Panc1 (cell line): ENCODE data around the gene CMIP. TPM values are rescaled to one million over a fixed set of nuclear protein-coding genes. Genes with fewer than 3 reads are reported as not detected.

ENCODE experiments used
- ATAC-seq: fragments of 200-7000 bp; cut with Tn5 transposase; 2 replicates; pipeline ENCODE4 v1.9.1; 2020; ENCODE audit warnings: mild to moderate bottlenecking, moderate library complexity
- BruUV-seq: library from RNA; stranded (reverse); fragments of 400-500 nt; replicated peaks from 2 replicates; lab custom pipeline; 2021; lab: Mats Ljungman, UMichigan
- CTCF ChIA-PET: fragments of 300-600 bp; sonication (Branson Sonifier 250); formaldehyde crosslinking; loops from one replicate; lab custom pipeline; 2022; ENCODE audit warnings: antibody characterized with exemption; lab: Charles Lee
- POLR2A ChIA-PET: fragments of 300-600 bp; sonication (Branson Sonifier 250); formaldehyde crosslinking; loops from one replicate; lab custom pipeline; 2022; ENCODE audit warnings: antibody characterized with exemption; lab: Charles Lee
- DNase-seq: peaks from one replicate; pipeline ENCODE4 v3.0.0-alpha.2; 2010; ENCODE audit warnings: low read depth, low spot score
- H3K27ac ChIP-seq: 2 replicates; pipeline ENCODE4 v1.5.1; 2011; ENCODE audit warnings: mild to moderate bottlenecking, low read length, inconsistent platforms
- H3K27me3 ChIP-seq: fragments of 200-500 bp; sonication (Bioruptor generic); 2 replicates; pipeline ENCODE4 v1.6.0; 2014; ENCODE audit warnings: low read length, inconsistent platforms; ENCODE audit not compliant: control insufficient read depth, insufficient read depth
- H3K36me3 ChIP-seq: fragments of 200-500 bp; sonication (Bioruptor generic); 2 replicates; pipeline ENCODE4 v1.5.1; 2014; ENCODE audit warnings: inconsistent platforms, mild to moderate bottlenecking, low read length, moderate library complexity; ENCODE audit not compliant: control insufficient read depth, insufficient read depth
- H3K4me1 ChIP-seq: 2 replicates; pipeline ENCODE4 v1.5.1; 2011; ENCODE audit warnings: inconsistent platforms, mild to moderate bottlenecking, low read length, moderate library complexity; ENCODE audit not compliant: control insufficient read depth, insufficient read depth
- H3K4me3 ChIP-seq, 2 experiments: 2 replicates each; pipeline ENCODE4 v1.5.1; 2011 to 2012; ENCODE audit warnings: low read depth in 2 of 2, low read length in 2 of 2, mild to moderate bottlenecking in 2 of 2, inconsistent platforms in 1 of 2, moderate library complexity in 1 of 2
- H3K9me3 ChIP-seq: fragments of 200-500 bp; sonication (Bioruptor generic); 2 replicates; pipeline ENCODE4 v1.5.1; 2014; ENCODE audit warnings: low read depth, mild to moderate bottlenecking, inconsistent platforms, low read length, moderate library complexity; ENCODE audit not compliant: control insufficient read depth, insufficient read depth
- POLR2AphosphoS5 ChIP-seq: IDR thresholded peaks from 2 replicates; pipeline ENCODE4 v1.6.1; 2012; ENCODE audit warnings: mild to moderate bottlenecking, low read depth, low read length, moderate library complexity
- REST ChIP-seq, 2 experiments: IDR thresholded peaks; 2 replicates each; pipeline ENCODE4 v1.6.1; 2011 to 2012; ENCODE audit warnings: low read depth in 2 of 2, control low read depth in 1 of 2, low read length in 1 of 2, mild to moderate bottlenecking in 1 of 2, moderate library complexity in 1 of 2; ENCODE audit not compliant: insufficient read depth in 1 of 2
- SIN3A ChIP-seq: IDR thresholded peaks from 2 replicates; pipeline ENCODE4 v1.6.1; 2012; ENCODE audit warnings: low read depth, mild to moderate bottlenecking, low read length, moderate library complexity, borderline replicate concordance; ENCODE audit not compliant: insufficient read depth
- TCF7L2 ChIP-seq: IDR thresholded peaks from 2 replicates; pipeline ENCODE4 v1.6.1; 2011; ENCODE audit warnings: mild to moderate bottlenecking, low read depth, low read length, inconsistent platforms
- in situ Hi-C: cut with HindIII; loops from 2 replicates; pipeline ENCODE4 v1.10.0; 2016; ENCODE audit warnings: low sequenced_read_pairs, low pct_unique_long_range_greater_than_20kb
- intact Hi-C: fragments of 100-400 bp; cut with micrococcal nuclease; formaldehyde crosslinking; loops from one replicate; pipeline ENCODE4 v1.10.0; 2022; ENCODE audit not compliant: unreplicated experiment
- total RNA-seq: library from RNA; stranded (reverse); gene quantifications from one replicate; pipeline ENCODE4 v1.2.1, GENCODE V29; 2021; ENCODE audit not compliant: unreplicated experiment
- TF ChIP-seq, protein P1 (sequence below): fragments of 450-650 bp; IDR thresholded peaks from 2 replicates; pipeline ENCODE4 v1.5.1; 2017; ENCODE audit warnings: mild to moderate bottlenecking

The CMIP gene
- total RNA-seq, 1 experiment from 2014 or later, result 49.7 TPM

- DNase-seq (no peak), ATAC-seq (no peak)
- no peak for TF ChIP-seq SIN3A
- TF ChIP-seq TCF7L2, result no peak
- TF ChIP-seq REST (IDR thresholded peaks at IDR 0.05; ENCODE audit: insufficient read depth in 1 of 2, low read depth in 2 of 2, low read length in 1 of 2), result no peak
- TF ChIP-seq, protein P1, sequence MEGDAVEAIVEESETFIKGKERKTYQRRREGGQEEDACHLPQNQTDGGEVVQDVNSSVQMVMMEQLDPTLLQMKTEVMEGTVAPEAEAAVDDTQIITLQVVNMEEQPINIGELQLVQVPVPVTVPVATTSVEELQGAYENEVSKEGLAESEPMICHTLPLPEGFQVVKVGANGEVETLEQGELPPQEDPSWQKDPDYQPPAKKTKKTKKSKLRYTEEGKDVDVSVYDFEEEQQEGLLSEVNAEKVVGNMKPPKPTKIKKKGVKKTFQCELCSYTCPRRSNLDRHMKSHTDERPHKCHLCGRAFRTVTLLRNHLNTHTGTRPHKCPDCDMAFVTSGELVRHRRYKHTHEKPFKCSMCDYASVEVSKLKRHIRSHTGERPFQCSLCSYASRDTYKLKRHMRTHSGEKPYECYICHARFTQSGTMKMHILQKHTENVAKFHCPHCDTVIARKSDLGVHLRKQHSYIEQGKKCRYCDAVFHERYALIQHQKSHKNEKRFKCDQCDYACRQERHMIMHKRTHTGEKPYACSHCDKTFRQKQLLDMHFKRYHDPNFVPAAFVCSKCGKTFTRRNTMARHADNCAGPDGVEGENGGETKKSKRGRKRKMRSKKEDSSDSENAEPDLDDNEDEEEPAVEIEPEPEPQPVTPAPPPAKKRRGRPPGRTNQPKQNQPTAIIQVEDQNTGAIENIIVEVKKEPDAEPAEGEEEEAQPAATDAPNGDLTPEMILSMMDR, result no peak
- TF ChIP-seq POLR2AphosphoS5, result no peak
- in situ Hi-C loops (no loop called here), intact Hi-C loops (no loop called here)
- ChIA-PET POLR2A (no interaction called here), CTCF (no interaction called here)
- no peaks in the 10 kb centered on the region for H3K27me3 ChIP-seq
- peaks cover 38% of the 10 kb centered on the region for H3K4me1 ChIP-seq
- BruUV-seq, result no TSS peak
- H3K9me3 ChIP-seq, result no peaks in the 10 kb centered on the region
- no peak overlapping the region for H3K27ac ChIP-seq
- no peak overlapping the region for H3K4me3 ChIP-seq
- H3K36me3 ChIP-seq, result no peaks in the 10 kb centered on the region
Measured at GRCh38 chr16:81483970-81484595, 39.5 kb downstream of the CMIP start.

DNA sequence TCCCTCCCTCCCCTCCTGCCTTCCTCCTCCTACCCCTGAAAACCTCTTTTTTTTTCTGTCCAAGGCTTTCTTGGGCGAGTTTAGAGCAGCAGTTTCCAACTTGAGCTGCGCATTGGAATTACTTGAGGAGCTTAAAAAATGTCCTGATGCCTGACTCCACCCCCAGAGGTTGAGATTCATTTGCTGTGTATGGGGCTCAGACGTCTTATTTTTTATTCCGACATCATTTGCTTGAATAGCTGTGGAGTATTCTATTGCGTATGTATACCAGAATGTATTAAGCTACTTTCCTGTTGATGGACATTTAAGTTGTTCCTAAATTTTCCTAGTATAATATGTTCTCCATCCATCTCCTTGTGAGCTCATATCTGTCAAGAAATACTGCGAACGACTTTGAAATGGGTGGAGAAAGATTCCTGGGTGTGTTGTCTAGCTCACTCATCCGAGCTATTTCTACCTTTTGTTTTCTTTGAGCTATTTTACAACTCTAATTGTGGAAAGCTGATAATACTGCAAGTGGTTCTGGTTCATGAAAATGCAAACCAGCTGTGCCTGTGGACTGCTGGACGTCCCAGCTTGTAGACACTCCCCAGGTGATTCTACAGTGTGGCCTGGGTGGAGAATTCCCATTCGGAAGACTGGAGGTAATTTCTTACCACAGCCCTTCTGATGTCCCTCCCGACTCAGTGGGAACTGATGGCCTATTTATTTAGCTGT is 40.5 kb downstream of the CMIP start:
- in situ Hi-C loops (no loop called here), intact Hi-C loops (no loop called here)
- CTCF ChIA-PET, result no interaction called here
- Histone ChIP-seq H3K27ac (0 out of 2 replicates have a peak overlapping the region, but pooled peaks have one; percentile 17), H3K4me3 (no peak overlapping the region), H3K36me3 (no peaks in the 10 kb centered on the region), H3K9me3 (no peaks in the 10 kb centered on the region), H3K4me1 (peaks cover 41% of the 10 kb centered on the region), H3K27me3 (no peaks in the 10 kb centered on the region)
- POLR2A ChIA-PET, result interaction anchor here (0.6 kb wide), 1 partner anchor 10 kb away, joined by 5 read pairs; no protein-coding TSS in a partner anchor
- TF ChIP-seq, protein P1, result no peak
- TF ChIP-seq SIN3A, result no peak
- TF ChIP-seq REST (IDR thresholded peaks at IDR 0.05; ENCODE audit: insufficient read depth in 1 of 2, low read depth in 2 of 2, low read length in 1 of 2), result no peak
- no peak for TF ChIP-seq TCF7L2
- TF ChIP-seq POLR2AphosphoS5, result no peak
- TSS peak; percentile 40 for BruUV-seq
- ATAC-seq (no peak), DNase-seq (no peak)
